Brain microvascular endothelial cell (primary cell): ENCODE measurements around the gene DLGAP1.
A peak's percentile ranks its signal among the peaks of the same experiment; 100 is the strongest.

Experiments used
- DNase-seq: peaks from one replicate; pipeline ENCODE4 v3.0.0-alpha.2; 2020
- H3K27ac ChIP-seq: fragments of 250-450 bp; sonication (Bioruptor Pico); 2 replicates; pipeline ENCODE4 v1.5.1; 2020; ENCODE audit warnings: mild to moderate bottlenecking, moderate library complexity
- H3K27me3 ChIP-seq: fragments of 250-450 bp; sonication (Bioruptor Pico); replicated peaks from 2 replicates; pipeline ENCODE4 v1.5.1; 2020; ENCODE audit warnings: mild to moderate bottlenecking
- H3K36me3 ChIP-seq: fragments of 250-450 bp; sonication (Bioruptor Pico); replicated peaks from 2 replicates; pipeline ENCODE4 v1.5.1; 2020; ENCODE audit warnings: mild to moderate bottlenecking
- H3K4me3 ChIP-seq: 2 replicates; pipeline ENCODE4 v1.5.1; 2011; ENCODE audit warnings: low read depth, mild to moderate bottlenecking, control low read depth, low read length, moderate library complexity
- CTCF ChIP-seq: IDR thresholded peaks from 2 replicates; pipeline ENCODE4 v1.5.1; 2011; ENCODE audit warnings: low read depth, mild to moderate bottlenecking, moderate library complexity, low read length, control low read depth, inconsistent platforms; ENCODE audit errors: missing control alignments
- in situ Hi-C: cut with HindIII; loops from 2 replicates; pipeline ENCODE4 v1.10.0; 2017; ENCODE audit warnings: low sequenced_read_pairs, low pct_ligation_motif_present

Gene DLGAP1

GRCh38 chr18:3468066-3468705 is 986.9 kb downstream of the DLGAP1 start:
- TF ChIP-seq CTCF: peak; percentile 27
- Histone ChIP-seq H3K36me3 (no peaks in the 10 kb centered on the region), H3K4me3 (no peak overlapping the region), H3K27ac (no peak overlapping the region), H3K27me3 (no peaks in the 10 kb centered on the region)
- in situ Hi-C loops: no loop called here
- DNase-seq: no peak

- no peaks in the 10 kb centered on the region for H3K36me3 ChIP-seq
- no peak for TF ChIP-seq CTCF
- DNase-seq: no peak
- no peaks in the 10 kb centered on the region for H3K27me3 ChIP-seq
- in situ Hi-C loops: no loop called here
- H3K4me3 ChIP-seq: no peak overlapping the region
- H3K27ac ChIP-seq: peak overlapping the region; percentile 72
Measured at GRCh38 chr18:3466872-3467271, 988.2 kb downstream of the DLGAP1 start.

- no peak for TF ChIP-seq CTCF
- H3K27ac ChIP-seq: peak overlapping the region; percentile 72
- H3K27me3 ChIP-seq: no peaks in the 10 kb centered on the region
- no peak overlapping the region for H3K4me3 ChIP-seq
- in situ Hi-C loops: no loop called here
- peak; percentile 86 for DNase-seq
- H3K36me3 ChIP-seq: no peaks in the 10 kb centered on the region
Measured at GRCh38 chr18:3466045-3466444, 989.1 kb downstream of the DLGAP1 start.

GRCh38 chr18:3463051-3463450 is 992.1 kb downstream of the DLGAP1 start:
- Histone ChIP-seq H3K27me3 (no peaks in the 10 kb centered on the region), H3K4me3 (no peak overlapping the region), H3K27ac (no peak overlapping the region), H3K36me3 (peaks cover 7% of the 10 kb centered on the region)
- in situ Hi-C loops: no loop called here
- TF ChIP-seq CTCF: no peak
- DNase-seq: no peak

GRCh38 chr18:3461704-3462103 is 993.4 kb downstream of the DLGAP1 start:
- Histone ChIP-seq H3K36me3 (peaks cover 18% of the 10 kb centered on the region), H3K27me3 (no peaks in the 10 kb centered on the region), H3K27ac (no peak overlapping the region), H3K4me3 (no peak overlapping the region)
- TF ChIP-seq CTCF: no peak
- in situ Hi-C loops: no loop called here
- DNase-seq: no peak

- Histone ChIP-seq H3K27ac (no peak overlapping the region), H3K27me3 (no peaks in the 10 kb centered on the region), H3K36me3 (peaks cover 24% of the 10 kb centered on the region), H3K4me3 (no peak overlapping the region)
- TF ChIP-seq CTCF: no peak
- no peak for DNase-seq
- in situ Hi-C loops: no loop called here
Measured at GRCh38 chr18:3460823-3461398, 994.2 kb downstream of the DLGAP1 start.
